SK-N-SH (cell line): ENCODE results near the gene MBD2. TPM values are rescaled to one million over a fixed set of nuclear protein-coding genes. Genes with fewer than 3 reads are reported as not detected.

ENCODE experiments used
- CTCF ChIA-PET: fragments of 300-600, 350-600 bp; formaldehyde crosslinking; extraction: SDS; loops from one replicate; lab custom pipeline; 2021; lab: Yijun Ruan, JAX
- POLR2A ChIA-PET: fragments of 350-600 bp; sonication (Branson Sonifier 250); formaldehyde crosslinking; extraction: SDS; loops from one replicate; lab custom pipeline; 2020; ENCODE audit warnings: antibody characterized with exemption, inconsistent platforms; lab: Yijun Ruan, JAX
- DNase-seq: peaks from one replicate; pipeline ENCODE4 v3.0.0; 2012
- H2AFZ ChIP-seq: fragments of 200-600 bp; sonication (generic); 2 replicates; pipeline ENCODE4 v1.8.1; 2016; ENCODE audit warnings: antibody characterized with exemption, mild to moderate bottlenecking, low read depth
- H3F3A ChIP-seq: fragments of 200-600 bp; sonication (generic); replicated peaks from 2 replicates; pipeline ENCODE3; 2016; ENCODE audit warnings: antibody characterized with exemption, mild to moderate bottlenecking; ENCODE audit not compliant: insufficient read depth
- H3K27ac ChIP-seq, 2 experiments: fragments of 200-500 bp in 1 of 2; fragments of 200-600 bp in 1 of 2; sonication (Bioruptor generic) in 1 of 2; sonication (generic), shearing (Covaris generic) in 1 of 2; 2 replicates each; pipeline versions ENCODE4 v1.5.1 to v1.6.1; 2014 to 2016; ENCODE audit warnings: low read depth in 2 of 2, inconsistent platforms in 1 of 2, low read length in 1 of 2, mild to moderate bottlenecking in 1 of 2, mixed read lengths in 1 of 2
- H3K27me3 ChIP-seq: fragments of 200-600 bp; sonication (generic), shearing (Covaris generic); 2 replicates; pipeline ENCODE4 v1.6.1; 2016; ENCODE audit warnings: mixed run types; ENCODE audit not compliant: insufficient read depth
- H3K36me3 ChIP-seq, 2 experiments: fragments of 200-500 bp in 1 of 2; fragments of 200-600 bp in 1 of 2; sonication (Bioruptor generic) in 1 of 2; sonication (generic) in 1 of 2; replicated peaks in 1 of 2; 2 replicates each; pipeline versions ENCODE3 to v1.5.1; 2014 to 2016; ENCODE audit warnings: low read length in 1 of 2, mild to moderate bottlenecking in 1 of 2; ENCODE audit not compliant: insufficient read depth in 2 of 2, control insufficient read depth in 1 of 2
- H3K4me1 ChIP-seq, 2 experiments: fragments of 200-500 bp in 1 of 2; fragments of 200-600 bp in 1 of 2; sonication (Bioruptor generic) in 1 of 2; sonication (generic), shearing (Covaris generic) in 1 of 2; 2 replicates each; pipeline versions ENCODE4 v1.5.1 to v1.6.1; 2014 to 2016; ENCODE audit warnings: low read depth in 1 of 2, low read length in 1 of 2, mixed run types in 1 of 2; ENCODE audit not compliant: insufficient read depth in 2 of 2, control insufficient read depth in 1 of 2
- H3K4me2 ChIP-seq: fragments of 200-600 bp; sonication (generic), shearing (Covaris generic); 2 replicates; pipeline ENCODE4 v1.6.1; 2017; ENCODE audit warnings: mixed run types
- H3K4me3 ChIP-seq, 2 experiments: fragments of 200-500 bp in 1 of 2; fragments of 200-600 bp in 1 of 2; sonication (Bioruptor generic) in 1 of 2; sonication (generic), shearing (Covaris generic) in 1 of 2; 2 replicates each; pipeline versions ENCODE4 v1.5.1 to v1.8.1; 2014 to 2016; ENCODE audit warnings: low read depth in 2 of 2, inconsistent platforms in 1 of 2, low read length in 1 of 2, mild to moderate bottlenecking in 1 of 2, mixed read lengths in 1 of 2, moderate library complexity in 1 of 2
- H3K79me2 ChIP-seq: fragments of 200-600 bp; sonication (generic); 2 replicates; pipeline ENCODE4 v1.8.1; 2017; ENCODE audit warnings: mild to moderate bottlenecking; ENCODE audit not compliant: insufficient read depth
- H3K9ac ChIP-seq: fragments of 200-600 bp; sonication (generic); 2 replicates; pipeline ENCODE4 v1.6.1; 2017; ENCODE audit warnings: mixed run types
- H3K9me2 ChIP-seq: fragments of 200-600 bp; sonication (generic); 2 replicates; pipeline ENCODE4 v1.6.1; 2017; ENCODE audit warnings: mixed run types
- H3K9me3 ChIP-seq: fragments of 200-600 bp; sonication (generic); 2 replicates; pipeline ENCODE4 v1.6.1; 2017; ENCODE audit warnings: mixed run types, mild to moderate bottlenecking, moderate library complexity
- H4K20me1 ChIP-seq: fragments of 200-600 bp; sonication (generic); 2 replicates; pipeline ENCODE4 v1.6.1; 2017; ENCODE audit warnings: mild to moderate bottlenecking, mixed run types; ENCODE audit not compliant: insufficient read depth
- ELF1 ChIP-seq: IDR thresholded peaks from 2 replicates; pipeline ENCODE4 v1.4.0; 2012
- EZH2phosphoT487 ChIP-seq: fragments of 200-600 bp; sonication (generic); IDR thresholded peaks from 2 replicates; pipeline ENCODE4 v1.6.1; 2017; ENCODE audit warnings: low read depth, mixed run types, mild to moderate bottlenecking, antibody characterized with exemption, moderate library complexity, borderline replicate concordance
- FOSL2 ChIP-seq: IDR thresholded peaks from 2 replicates; pipeline ENCODE4 v1.4.0; 2012; ENCODE audit warnings: low read depth, mild to moderate bottlenecking, moderate library complexity, borderline replicate concordance
- FOXJ3 ChIP-seq: sonication (generic); formaldehyde crosslinking; IDR thresholded peaks from 2 replicates; pipeline ENCODE4 v1.5.1; 2020; ENCODE audit warnings: mild to moderate bottlenecking, missing genetic modification reagents
- FOXM1 ChIP-seq: IDR thresholded peaks from 2 replicates; pipeline ENCODE4 v1.4.0; 2012; ENCODE audit warnings: low read depth, mild to moderate bottlenecking
- GABPA ChIP-seq: IDR thresholded peaks from 2 replicates; pipeline ENCODE4 v1.4.0; 2012; ENCODE audit warnings: low read depth, mild to moderate bottlenecking
- GATA2 ChIP-seq: sonication (generic); formaldehyde crosslinking; IDR thresholded peaks from 2 replicates; pipeline ENCODE4 v1.5.0; 2020; ENCODE audit warnings: mild to moderate bottlenecking, missing genetic modification reagents
- JUND ChIP-seq: IDR thresholded peaks from 2 replicates; pipeline ENCODE4 v1.4.0; 2012
- MXI1 ChIP-seq: IDR thresholded peaks from 2 replicates; pipeline ENCODE4 v1.6.1; 2012; ENCODE audit warnings: mild to moderate bottlenecking, low read depth, low read length, improper control_type of control experiment
- NFIC ChIP-seq: IDR thresholded peaks from 2 replicates; pipeline ENCODE4 v1.4.0; 2012; ENCODE audit warnings: borderline replicate concordance
- NRF1 ChIP-seq: IDR thresholded peaks from 2 replicates; pipeline ENCODE4 v1.6.1; 2012; ENCODE audit warnings: low read depth, mild to moderate bottlenecking, low read length
- POLR2AphosphoS5 ChIP-seq: IDR thresholded peaks from 2 replicates; pipeline ENCODE4 v1.6.1; 2012; ENCODE audit warnings: low read depth, low read length
- RAD21 ChIP-seq: IDR thresholded peaks from 2 replicates; pipeline ENCODE4 v1.6.1; 2012; ENCODE audit warnings: mild to moderate bottlenecking, low read length
- RCOR1 ChIP-seq: fragments of 150-350 bp; IDR thresholded peaks from 2 replicates; pipeline ENCODE4 v1.6.1; 2017; ENCODE audit warnings: antibody characterized with exemption, low read length
- RFX5 ChIP-seq: IDR thresholded peaks from 2 replicates; pipeline ENCODE4 v1.6.1; 2012; ENCODE audit warnings: mild to moderate bottlenecking, improper control_type of control experiment, low read length
- RXRA ChIP-seq: IDR thresholded peaks from 2 replicates; pipeline ENCODE4 v1.4.0; 2012; ENCODE audit warnings: low read depth, mild to moderate bottlenecking, borderline replicate concordance
- SMC3 ChIP-seq: IDR thresholded peaks from 2 replicates; pipeline ENCODE4 v1.6.1; 2012; ENCODE audit warnings: low read depth, low read length, improper control_type of control experiment
- TEAD4 ChIP-seq: IDR thresholded peaks from 2 replicates; pipeline ENCODE4 v1.4.0; 2012; ENCODE audit warnings: mild to moderate bottlenecking, borderline replicate concordance; ENCODE audit not compliant: insufficient read depth
- whole genome bisulfite sequencing: methylation state at CpG from one replicate; pipeline ENCODE4 v1.1.6; 2017; ENCODE audit warnings: low lambda C conversion rate; 5-methylcytosine and 5-hydroxymethylcytosine counted together
- polyA plus RNA-seq, 3 experiments: library from polyadenylated mRNA; depleted of rRNA; stranded (reverse); fragments of >200 nt; gene quantifications; 2 replicates each; pipeline ENCODE4 v1.2.3, GENCODE V29; 2012
- TF ChIP-seq, protein P1 (sequence below): IDR thresholded peaks from 2 replicates; pipeline ENCODE4; 2012
- TF ChIP-seq, protein P2 (sequence below): IDR thresholded peaks from 2 replicates; pipeline ENCODE4 v1.6.1; 2012; ENCODE audit warnings: mild to moderate bottlenecking, low read depth, low read length, moderate library complexity
- TF ChIP-seq, protein P3 (sequence below): IDR thresholded peaks from 2 replicates; pipeline ENCODE4 v1.4.0; 2012; ENCODE audit warnings: low read depth
- TF ChIP-seq, protein P4 (sequence below): fragments of 200-600 bp; sonication (generic); IDR thresholded peaks from 2 replicates; pipeline ENCODE4 v1.6.1; 2017; ENCODE audit warnings: antibody characterized with exemption, mild to moderate bottlenecking, moderate library complexity

The MBD2 gene
- polyA plus RNA-seq, 1 of the 3 experiments (the other 2 are of a cell fraction) = 12.5 TPM

DNA sequence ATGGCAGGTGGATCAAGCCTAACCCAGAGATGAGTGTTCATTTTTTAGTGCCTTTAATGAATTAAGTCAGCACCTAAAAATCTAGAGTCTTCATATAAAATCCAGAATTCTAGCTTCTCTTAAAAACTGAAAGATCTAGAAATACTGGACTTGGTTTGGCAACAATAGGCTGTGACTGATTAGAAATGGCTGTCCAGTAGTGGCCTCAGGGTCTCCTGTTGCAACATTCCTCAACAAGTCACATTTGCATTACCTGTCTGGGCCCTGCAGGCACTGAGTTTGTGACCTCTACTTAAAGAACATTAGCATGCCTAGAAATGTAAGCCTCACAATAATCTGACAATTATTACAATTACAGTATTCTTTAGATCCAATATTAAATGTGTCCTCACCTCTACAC lies 33.1 kb downstream of the MBD2 start (continued):
- TF ChIP-seq, protein P1, sequence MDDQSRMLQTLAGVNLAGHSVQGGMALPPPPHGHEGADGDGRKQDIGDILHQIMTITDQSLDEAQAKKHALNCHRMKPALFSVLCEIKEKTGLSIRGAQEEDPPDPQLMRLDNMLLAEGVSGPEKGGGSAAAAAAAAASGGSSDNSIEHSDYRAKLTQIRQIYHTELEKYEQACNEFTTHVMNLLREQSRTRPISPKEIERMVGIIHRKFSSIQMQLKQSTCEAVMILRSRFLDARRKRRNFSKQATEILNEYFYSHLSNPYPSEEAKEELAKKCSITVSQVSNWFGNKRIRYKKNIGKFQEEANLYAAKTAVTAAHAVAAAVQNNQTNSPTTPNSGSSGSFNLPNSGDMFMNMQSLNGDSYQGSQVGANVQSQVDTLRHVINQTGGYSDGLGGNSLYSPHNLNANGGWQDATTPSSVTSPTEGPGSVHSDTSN = no peak
- TF ChIP-seq RFX5 = no peak
- TF ChIP-seq RXRA = no peak
- TF ChIP-seq, all 33 proteins: peak for 0

DNA sequence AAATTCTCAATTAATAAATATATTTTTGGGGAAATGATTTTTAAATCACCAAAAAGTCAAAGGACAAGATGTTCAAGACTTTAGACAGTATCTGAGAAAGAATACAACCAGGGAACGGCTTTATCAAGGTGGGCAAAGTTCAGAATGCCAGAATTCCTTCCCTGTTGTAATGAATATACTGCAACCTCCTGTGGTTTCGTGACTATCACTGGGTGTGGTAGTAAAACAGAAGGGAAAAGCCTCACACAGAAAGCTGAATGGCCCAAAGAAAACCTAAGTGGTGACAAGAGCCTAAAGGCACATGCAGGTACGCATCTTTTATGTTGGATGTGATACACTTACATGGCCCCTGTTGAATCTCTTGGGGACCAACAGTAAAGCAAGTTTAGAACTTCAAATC lies 37.1 kb downstream of the MBD2 start:
- POLR2A ChIA-PET = no interaction called here
- no peak overlapping the region for H3K9ac ChIP-seq
- peaks cover 41 to 43% of the 10 kb centered on the region in 2 experiments for H3K36me3 ChIP-seq
- TF ChIP-seq FOXJ3 (CRISPR knock-in tag) = no peak
- TF ChIP-seq NRF1 = no peak
- no peak for TF ChIP-seq JUND
- no peak for TF ChIP-seq RCOR1
- no peak for TF ChIP-seq FOXM1
- no peak for TF ChIP-seq GABPA
- no peak for TF ChIP-seq RXRA
- no peak overlapping the region for H3K4me3 ChIP-seq
- H3K27ac ChIP-seq = no peak overlapping the region
- no peaks in the 10 kb centered on the region for H3F3A ChIP-seq
- H3K27me3 ChIP-seq = no peaks in the 10 kb centered on the region
- no peak overlapping the region for H2AFZ ChIP-seq
- CTCF ChIA-PET = no interaction called here
- DNase-seq = no peak
- no peak overlapping the region for H3K4me2 ChIP-seq
- H3K9me2 ChIP-seq = no peaks in the 10 kb centered on the region
- H3K9me3 ChIP-seq = no peaks in the 10 kb centered on the region
- no peaks in the 10 kb centered on the region for H3K4me1 ChIP-seq
- no peaks in the 10 kb centered on the region for H4K20me1 ChIP-seq
- WGBS = 92% methylated on average over 3 of the region's 3 CpGs
- H3K79me2 ChIP-seq = peaks cover 31% of the 10 kb centered on the region; the same call in 1 of the 2 replicates

DNA sequence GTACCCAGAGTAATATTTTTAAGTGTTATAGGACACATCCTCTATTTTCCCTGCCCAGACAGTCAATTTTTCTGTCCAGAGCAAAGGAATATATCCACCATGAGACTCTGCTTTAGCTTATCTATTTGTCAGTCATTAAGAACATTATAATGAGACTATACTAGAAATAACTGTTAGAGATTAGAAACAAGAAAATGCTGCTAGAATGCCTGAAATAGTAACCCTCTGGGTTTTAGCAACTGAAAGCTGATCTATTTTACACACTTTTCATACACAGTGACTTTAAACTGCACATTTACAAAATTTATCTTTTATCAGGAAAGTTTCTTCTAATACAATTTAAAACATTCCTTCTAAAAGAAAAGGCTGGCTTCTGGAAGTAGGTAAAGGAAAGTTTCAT lies 39.6 kb downstream of the MBD2 start:
- Histone ChIP-seq H3K9me2 (no peaks in the 10 kb centered on the region), H3K4me2 (no peak overlapping the region), H3K4me3 (no peak overlapping the region), H3F3A (peaks cover 7% of the 10 kb centered on the region), H3K4me1 (no peaks in the 10 kb centered on the region), H3K27ac (no peak overlapping the region; a peak in 1 of 4 replicates), H4K20me1 (no peaks in the 10 kb centered on the region), H3K79me2 (peaks cover 9% of the 10 kb centered on the region; the same call in 1 of the 2 replicates)
- POLR2A ChIA-PET = no interaction called here
- CTCF ChIA-PET = no interaction called here
- TF ChIP-seq, protein P2, sequence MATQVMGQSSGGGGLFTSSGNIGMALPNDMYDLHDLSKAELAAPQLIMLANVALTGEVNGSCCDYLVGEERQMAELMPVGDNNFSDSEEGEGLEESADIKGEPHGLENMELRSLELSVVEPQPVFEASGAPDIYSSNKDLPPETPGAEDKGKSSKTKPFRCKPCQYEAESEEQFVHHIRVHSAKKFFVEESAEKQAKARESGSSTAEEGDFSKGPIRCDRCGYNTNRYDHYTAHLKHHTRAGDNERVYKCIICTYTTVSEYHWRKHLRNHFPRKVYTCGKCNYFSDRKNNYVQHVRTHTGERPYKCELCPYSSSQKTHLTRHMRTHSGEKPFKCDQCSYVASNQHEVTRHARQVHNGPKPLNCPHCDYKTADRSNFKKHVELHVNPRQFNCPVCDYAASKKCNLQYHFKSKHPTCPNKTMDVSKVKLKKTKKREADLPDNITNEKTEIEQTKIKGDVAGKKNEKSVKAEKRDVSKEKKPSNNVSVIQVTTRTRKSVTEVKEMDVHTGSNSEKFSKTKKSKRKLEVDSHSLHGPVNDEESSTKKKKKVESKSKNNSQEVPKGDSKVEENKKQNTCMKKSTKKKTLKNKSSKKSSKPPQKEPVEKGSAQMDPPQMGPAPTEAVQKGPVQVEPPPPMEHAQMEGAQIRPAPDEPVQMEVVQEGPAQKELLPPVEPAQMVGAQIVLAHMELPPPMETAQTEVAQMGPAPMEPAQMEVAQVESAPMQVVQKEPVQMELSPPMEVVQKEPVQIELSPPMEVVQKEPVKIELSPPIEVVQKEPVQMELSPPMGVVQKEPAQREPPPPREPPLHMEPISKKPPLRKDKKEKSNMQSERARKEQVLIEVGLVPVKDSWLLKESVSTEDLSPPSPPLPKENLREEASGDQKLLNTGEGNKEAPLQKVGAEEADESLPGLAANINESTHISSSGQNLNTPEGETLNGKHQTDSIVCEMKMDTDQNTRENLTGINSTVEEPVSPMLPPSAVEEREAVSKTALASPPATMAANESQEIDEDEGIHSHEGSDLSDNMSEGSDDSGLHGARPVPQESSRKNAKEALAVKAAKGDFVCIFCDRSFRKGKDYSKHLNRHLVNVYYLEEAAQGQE = no peak
- no peak for TF ChIP-seq TEAD4
- TF ChIP-seq RXRA = no peak
- TF ChIP-seq NFIC = no peak
- TF ChIP-seq GATA2 (CRISPR knock-in tag) = no peak
- no peak for TF ChIP-seq FOSL2
- TF ChIP-seq ELF1 = no peak
- no peak for TF ChIP-seq EZH2phosphoT487
- TF ChIP-seq RAD21 = no peak
- TF ChIP-seq, protein P3, sequence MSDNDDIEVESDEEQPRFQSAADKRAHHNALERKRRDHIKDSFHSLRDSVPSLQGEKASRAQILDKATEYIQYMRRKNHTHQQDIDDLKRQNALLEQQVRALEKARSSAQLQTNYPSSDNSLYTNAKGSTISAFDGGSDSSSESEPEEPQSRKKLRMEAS = no peak
- TF ChIP-seq, protein P4, sequence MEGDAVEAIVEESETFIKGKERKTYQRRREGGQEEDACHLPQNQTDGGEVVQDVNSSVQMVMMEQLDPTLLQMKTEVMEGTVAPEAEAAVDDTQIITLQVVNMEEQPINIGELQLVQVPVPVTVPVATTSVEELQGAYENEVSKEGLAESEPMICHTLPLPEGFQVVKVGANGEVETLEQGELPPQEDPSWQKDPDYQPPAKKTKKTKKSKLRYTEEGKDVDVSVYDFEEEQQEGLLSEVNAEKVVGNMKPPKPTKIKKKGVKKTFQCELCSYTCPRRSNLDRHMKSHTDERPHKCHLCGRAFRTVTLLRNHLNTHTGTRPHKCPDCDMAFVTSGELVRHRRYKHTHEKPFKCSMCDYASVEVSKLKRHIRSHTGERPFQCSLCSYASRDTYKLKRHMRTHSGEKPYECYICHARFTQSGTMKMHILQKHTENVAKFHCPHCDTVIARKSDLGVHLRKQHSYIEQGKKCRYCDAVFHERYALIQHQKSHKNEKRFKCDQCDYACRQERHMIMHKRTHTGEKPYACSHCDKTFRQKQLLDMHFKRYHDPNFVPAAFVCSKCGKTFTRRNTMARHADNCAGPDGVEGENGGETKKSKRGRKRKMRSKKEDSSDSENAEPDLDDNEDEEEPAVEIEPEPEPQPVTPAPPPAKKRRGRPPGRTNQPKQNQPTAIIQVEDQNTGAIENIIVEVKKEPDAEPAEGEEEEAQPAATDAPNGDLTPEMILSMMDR = no peak
- no peak for TF ChIP-seq SMC3
- no peak for TF ChIP-seq POLR2AphosphoS5
- TF ChIP-seq MXI1 = no peak
- TF ChIP-seq, all 33 proteins: peak for 0
- H3K9me3 ChIP-seq = no peaks in the 10 kb centered on the region
- no peak for DNase-seq
- H3K27me3 ChIP-seq = no peaks in the 10 kb centered on the region
- H3K9ac ChIP-seq = no peak overlapping the region
- peaks cover 34 to 49% of the 10 kb centered on the region in 2 experiments for H3K36me3 ChIP-seq
- no peak overlapping the region for H2AFZ ChIP-seq
